Calu3 (cell line): Measurements from ENCODE around the gene PTPRN2. TPM values are rescaled to one million over a fixed set of nuclear protein-coding genes. Genes with fewer than 3 reads are reported as not detected.

ENCODE experiments used
- BruUV-seq: library from RNA; stranded (reverse); fragments of 400-500 nt; replicated peaks from 2 replicates; lab custom pipeline; 2021; lab: Mats Ljungman, UMichigan
- CTCF ChIA-PET: fragments of 300-600 bp; sonication (Branson Sonifier 250); formaldehyde crosslinking; loops from one replicate; lab custom pipeline; 2022; ENCODE audit warnings: antibody characterized with exemption; lab: Charles Lee
- DNase-seq: peaks from one replicate; pipeline ENCODE4 v3.0.0; 2022
- H3K27ac Mint-ChIP-seq: one replicate; pipeline ENCODE4 v1.8.0; 2022; ENCODE audit warnings: mixed read lengths; ENCODE audit not compliant: unreplicated experiment
- H3K27me3 Mint-ChIP-seq: one replicate; pipeline ENCODE4 v1.8.0; 2022; ENCODE audit warnings: mixed read lengths; ENCODE audit not compliant: unreplicated experiment
- H3K36me3 Mint-ChIP-seq: one replicate; pipeline ENCODE4 v1.8.0; 2022; ENCODE audit warnings: mild to moderate bottlenecking, moderate library complexity, mixed read lengths; ENCODE audit not compliant: insufficient read depth, unreplicated experiment
- H3K4me1 Mint-ChIP-seq: one replicate; pipeline ENCODE4 v1.8.0; 2022; ENCODE audit warnings: mild to moderate bottlenecking, low read depth, mixed read lengths; ENCODE audit not compliant: unreplicated experiment
- H3K4me3 Mint-ChIP-seq: one replicate; pipeline ENCODE4 v1.8.0; 2022; ENCODE audit warnings: mild to moderate bottlenecking, low read depth, moderate library complexity, mixed read lengths; ENCODE audit not compliant: unreplicated experiment
- H3K9me3 Mint-ChIP-seq: one replicate; pipeline ENCODE4 v1.8.0; 2022; ENCODE audit warnings: low read depth, mixed read lengths; ENCODE audit not compliant: unreplicated experiment
- CTCF ChIP-seq: fragments of 200-600 bp; IDR thresholded peaks from one replicate; pipeline ENCODE4 v1.8.0; 2022; ENCODE audit warnings: antibody characterized with exemption; ENCODE audit not compliant: unreplicated experiment
- intact Hi-C: fragments of 100-400 bp; cut with micrococcal nuclease; formaldehyde crosslinking; loops from one replicate; pipeline ENCODE4 v1.10.0; 2022; ENCODE audit not compliant: unreplicated experiment
- total RNA-seq: library from RNA; stranded (reverse); gene quantifications from 2 replicates; pipeline ENCODE4 v1.2.3, GENCODE V29; 2022

PTPRN2 gene
- total RNA-seq, 1 experiment from 2014 or later = 2.0 TPM

GRCh38 chr7:158318511-158318913 lies 269.1 kb downstream of the PTPRN2 start:
- peaks cover 3% of the 10 kb centered on the region for H3K36me3 Mint-ChIP-seq
- CTCF ChIA-PET = no interaction called here
- BruUV-seq = no TSS peak
- no peaks in the 10 kb centered on the region for H3K27me3 Mint-ChIP-seq
- intact Hi-C loops = no loop called here
- TF ChIP-seq CTCF = no peak
- no peaks in the 10 kb centered on the region for H3K4me1 Mint-ChIP-seq
- DNase-seq = no peak
- no peak overlapping the region for H3K4me3 Mint-ChIP-seq
- H3K27ac Mint-ChIP-seq = no peak overlapping the region
- H3K9me3 Mint-ChIP-seq = peaks cover 19% of the 10 kb centered on the region

- BruUV-seq = no TSS peak
- intact Hi-C loops = no loop called here
- Mint-ChIP-seq H3K27me3 (no peaks in the 10 kb centered on the region), H3K36me3 (peaks cover 3% of the 10 kb centered on the region), H3K4me1 (no peaks in the 10 kb centered on the region), H3K4me3 (no peak overlapping the region), H3K27ac (no peak overlapping the region), H3K9me3 (peaks cover 19% of the 10 kb centered on the region)
- TF ChIP-seq CTCF = no peak
- DNase-seq = no peak
- CTCF ChIA-PET = no interaction called here
These were observed 270.1 kb downstream of the PTPRN2 start for GRCh38 chr7:158317238-158318205.

- Mint-ChIP-seq H3K4me3 (no peak overlapping the region), H3K4me1 (no peaks in the 10 kb centered on the region), H3K27me3 (no peaks in the 10 kb centered on the region), H3K36me3 (peaks cover 3% of the 10 kb centered on the region), H3K9me3 (peaks cover 23% of the 10 kb centered on the region), H3K27ac (no peak overlapping the region)
- CTCF ChIA-PET = no interaction called here
- no TSS peak for BruUV-seq
- no peak for TF ChIP-seq CTCF
- DNase-seq = no peak
- intact Hi-C loops = no loop called here
These were observed 271.1 kb downstream of the PTPRN2 start for GRCh38 chr7:158316466-158317031.

GRCh38 chr7:158315881-158316280 lies 271.7 kb downstream of the PTPRN2 start:
- Mint-ChIP-seq H3K4me1 (no peaks in the 10 kb centered on the region), H3K9me3 (peaks cover 20% of the 10 kb centered on the region), H3K36me3 (peaks cover 3% of the 10 kb centered on the region), H3K27ac (no peak overlapping the region), H3K4me3 (no peak overlapping the region), H3K27me3 (no peaks in the 10 kb centered on the region)
- no peak for TF ChIP-seq CTCF
- CTCF ChIA-PET = no interaction called here
- no peak for DNase-seq
- intact Hi-C loops = no loop called here
- no TSS peak for BruUV-seq
